ENCODE results near the gene FGGY. TPM values are rescaled to one million over a fixed set of nuclear protein-coding genes. Genes with fewer than 3 reads are reported as not detected.

The FGGY gene
- total and polyA plus RNA-seq, 4 donors = 5.3 to 25.1 (median 11.9) TPM

- 97% methylated on average over 3 of the region's 3 CpGs for WGBS, 2 donors
- no peaks in the 10 kb centered on the region for H3K4me1 ChIP-seq (ENCODE audit: control insufficient read depth in 1 of 2, insufficient read depth in 2 of 2, low read length in 2 of 2)
- intact Hi-C loops (cut with DNase I) = no loop called here
- H3K4me3 ChIP-seq (ENCODE audit: low read length in 2 of 2) = no peak overlapping the region
- no peaks in the 10 kb centered on the region for H3K36me3 ChIP-seq (ENCODE audit: control insufficient read depth in 1 of 2, insufficient read depth in 2 of 2, low read length in 1 of 2)
- no peak overlapping the region for H3K27ac ChIP-seq (ENCODE audit: low read depth in 1 of 2, low read length in 2 of 2)
- no peak for ATAC-seq (ENCODE audit: low FRiP score)
- DNase-seq = no peak
- H3K9me3 ChIP-seq (ENCODE audit: control insufficient read depth, low read length) = no peaks in the 10 kb centered on the region
- H3K27me3 ChIP-seq (ENCODE audit: control insufficient read depth in 1 of 2, insufficient read depth in 2 of 2, low read length in 1 of 2) = no peaks in the 10 kb centered on the region
These were observed 474.5 kb downstream of the FGGY start for GRCh38 chr1:59771361-59771760.

GRCh38 chr1:59775480-59775879 is 478.6 kb downstream of the FGGY start:
- Histone ChIP-seq H3K4me1 (ENCODE audit: control insufficient read depth in 1 of 2, insufficient read depth in 2 of 2, low read length in 2 of 2) (no peaks in the 10 kb centered on the region), H3K9me3 (ENCODE audit: control insufficient read depth, low read length) (no peaks in the 10 kb centered on the region), H3K36me3 (ENCODE audit: control insufficient read depth in 1 of 2, insufficient read depth in 2 of 2, low read length in 1 of 2) (no peaks in the 10 kb centered on the region), H3K4me3 (ENCODE audit: low read length in 2 of 2) (no peak overlapping the region), H3K27me3 (ENCODE audit: control insufficient read depth in 1 of 2, insufficient read depth in 2 of 2, low read length in 1 of 2) (no peaks in the 10 kb centered on the region), H3K27ac (ENCODE audit: low read depth in 1 of 2, low read length in 2 of 2) (no peak overlapping the region)
- no peak for ATAC-seq (ENCODE audit: low FRiP score)
- WGBS, 2 donors = 88 to 95% methylated on average over 4 of the region's 4 CpGs
- intact Hi-C loops (cut with DNase I) = no loop called here
- no peak for DNase-seq

- H3K4me3 ChIP-seq (ENCODE audit: low read length in 2 of 2) = no peak overlapping the region
- no peak overlapping the region for H3K27ac ChIP-seq (ENCODE audit: low read depth in 1 of 2, low read length in 2 of 2)
- H3K9me3 ChIP-seq (ENCODE audit: control insufficient read depth, low read length) = no peaks in the 10 kb centered on the region
- 50 to 55% methylated on average over 7 of the region's 7 CpGs for WGBS, 2 donors
- no peaks in the 10 kb centered on the region for H3K27me3 ChIP-seq (ENCODE audit: control insufficient read depth in 1 of 2, insufficient read depth in 2 of 2, low read length in 1 of 2)
- no peaks in the 10 kb centered on the region for H3K4me1 ChIP-seq (ENCODE audit: control insufficient read depth in 1 of 2, insufficient read depth in 2 of 2, low read length in 2 of 2)
- DNase-seq (no peak), ATAC-seq (ENCODE audit: low FRiP score) (no peak)
- intact Hi-C loops (cut with DNase I) = no loop called here
- no peaks in the 10 kb centered on the region for H3K36me3 ChIP-seq (ENCODE audit: control insufficient read depth in 1 of 2, insufficient read depth in 2 of 2, low read length in 1 of 2)
These were observed 480.3 kb downstream of the FGGY start for GRCh38 chr1:59776960-59777852.

GRCh38 chr1:59779949-59780348 is 483.1 kb downstream of the FGGY start:
- Histone ChIP-seq H3K4me3 (ENCODE audit: low read length in 2 of 2) (no peak overlapping the region), H3K27me3 (ENCODE audit: control insufficient read depth in 1 of 2, insufficient read depth in 2 of 2, low read length in 1 of 2) (no peaks in the 10 kb centered on the region), H3K36me3 (ENCODE audit: control insufficient read depth in 1 of 2, insufficient read depth in 2 of 2, low read length in 1 of 2) (no peaks in the 10 kb centered on the region), H3K27ac (ENCODE audit: low read depth in 1 of 2, low read length in 2 of 2) (no peak overlapping the region), H3K9me3 (ENCODE audit: control insufficient read depth, low read length) (no peaks in the 10 kb centered on the region), H3K4me1 (ENCODE audit: control insufficient read depth in 1 of 2, insufficient read depth in 2 of 2, low read length in 2 of 2) (no peaks in the 10 kb centered on the region)
- ATAC-seq (ENCODE audit: low FRiP score) = no peak
- intact Hi-C loops (cut with DNase I) = no loop called here
- no peak for DNase-seq
- WGBS, 2 donors = 74 to 78% methylated on average over 2 of the region's 2 CpGs

- ATAC-seq (ENCODE audit: low FRiP score) (no peak), DNase-seq (no peak)
- intact Hi-C loops (cut with DNase I) = no loop called here
- H3K4me1 ChIP-seq (ENCODE audit: control insufficient read depth in 1 of 2, insufficient read depth in 2 of 2, low read length in 2 of 2) = no peaks in the 10 kb centered on the region
- no peaks in the 10 kb centered on the region for H3K27me3 ChIP-seq (ENCODE audit: control insufficient read depth in 1 of 2, insufficient read depth in 2 of 2, low read length in 1 of 2)
- H3K27ac ChIP-seq (ENCODE audit: low read depth in 1 of 2, low read length in 2 of 2) = no peak overlapping the region
- H3K9me3 ChIP-seq (ENCODE audit: control insufficient read depth, low read length) = peaks cover 3% of the 10 kb centered on the region
- H3K36me3 ChIP-seq (ENCODE audit: control insufficient read depth in 1 of 2, insufficient read depth in 2 of 2, low read length in 1 of 2) = no peaks in the 10 kb centered on the region
- no peak overlapping the region for H3K4me3 ChIP-seq (ENCODE audit: low read length in 2 of 2)
These were observed 491.9 kb downstream of the FGGY start for GRCh38 chr1:59788825-59789224.

DNA sequence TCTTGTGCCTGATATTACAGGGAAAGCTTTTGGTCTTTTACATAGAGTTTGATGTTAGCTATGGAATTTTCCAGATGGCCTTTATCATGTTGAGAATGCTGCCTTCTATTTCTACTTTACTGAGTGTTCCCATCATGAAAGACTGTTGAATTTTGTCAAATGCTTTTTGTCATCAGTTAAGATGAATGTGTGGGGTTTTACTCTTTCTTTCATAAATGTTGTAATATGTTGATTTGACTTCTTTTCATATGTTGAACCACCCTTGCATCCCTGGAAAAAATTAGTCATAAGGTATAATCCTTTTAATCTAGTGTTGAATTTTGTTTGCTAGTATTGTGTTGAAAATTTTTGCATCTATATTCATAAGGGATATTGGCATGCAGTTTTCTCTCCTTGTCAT is 501.7 kb downstream of the FGGY start:
- DNase-seq (no peak), ATAC-seq (ENCODE audit: low FRiP score) (no peak)
- no peak overlapping the region for H3K27ac ChIP-seq (ENCODE audit: low read depth in 1 of 2, low read length in 2 of 2)
- no peaks in the 10 kb centered on the region for H3K27me3 ChIP-seq (ENCODE audit: control insufficient read depth in 1 of 2, insufficient read depth in 2 of 2, low read length in 1 of 2)
- H3K36me3 ChIP-seq (ENCODE audit: control insufficient read depth in 1 of 2, insufficient read depth in 2 of 2, low read length in 1 of 2) = no peaks in the 10 kb centered on the region
- H3K4me1 ChIP-seq (ENCODE audit: control insufficient read depth in 1 of 2, insufficient read depth in 2 of 2, low read length in 2 of 2) = no peaks in the 10 kb centered on the region
- H3K4me3 ChIP-seq (ENCODE audit: low read length in 2 of 2) = no peak overlapping the region
- H3K9me3 ChIP-seq (ENCODE audit: control insufficient read depth, low read length) = no peaks in the 10 kb centered on the region
- intact Hi-C loops (cut with DNase I) = no loop called here

GRCh38 chr1:59803458-59804038 is 506.7 kb downstream of the FGGY start:
- ATAC-seq (ENCODE audit: low FRiP score) = no peak
- Histone ChIP-seq H3K9me3 (ENCODE audit: control insufficient read depth, low read length) (no peaks in the 10 kb centered on the region), H3K27ac (ENCODE audit: low read depth in 1 of 2, low read length in 2 of 2) (no peak overlapping the region), H3K27me3 (ENCODE audit: control insufficient read depth in 1 of 2, insufficient read depth in 2 of 2, low read length in 1 of 2) (no peaks in the 10 kb centered on the region), H3K4me3 (ENCODE audit: low read length in 2 of 2) (no peak overlapping the region), H3K4me1 (ENCODE audit: control insufficient read depth in 1 of 2, insufficient read depth in 2 of 2, low read length in 2 of 2) (no peaks in the 10 kb centered on the region), H3K36me3 (ENCODE audit: control insufficient read depth in 1 of 2, insufficient read depth in 2 of 2, low read length in 1 of 2) (no peaks in the 10 kb centered on the region)
- intact Hi-C loops (cut with DNase I) = no loop called here
- no peak for DNase-seq
- WGBS, 2 donors = 65 to 69% methylated on average over 1 of the region's 1 CpG

DNA sequence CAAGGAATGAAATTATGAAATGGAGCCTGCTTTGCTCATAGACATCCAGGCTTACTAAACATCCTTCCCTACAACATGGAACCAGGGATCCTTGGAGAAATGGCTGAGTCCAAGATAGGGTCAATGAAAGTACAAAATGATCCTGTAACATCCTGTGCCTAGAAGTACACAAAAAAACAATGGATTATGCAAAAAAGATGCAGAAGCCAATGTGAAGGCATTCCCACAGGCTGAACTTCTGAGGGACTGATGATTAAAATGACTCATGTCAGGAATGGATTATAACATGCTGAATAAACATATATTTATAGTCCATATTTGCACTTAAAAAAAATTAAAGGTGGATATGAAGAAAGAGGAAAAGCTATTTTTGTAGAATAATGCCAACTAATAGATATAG is 507.4 kb downstream of the FGGY start:
- Histone ChIP-seq H3K9me3 (ENCODE audit: control insufficient read depth, low read length) (no peaks in the 10 kb centered on the region), H3K27me3 (ENCODE audit: control insufficient read depth in 1 of 2, insufficient read depth in 2 of 2, low read length in 1 of 2) (no peaks in the 10 kb centered on the region), H3K36me3 (ENCODE audit: control insufficient read depth in 1 of 2, insufficient read depth in 2 of 2, low read length in 1 of 2) (no peaks in the 10 kb centered on the region), H3K27ac (ENCODE audit: low read depth in 1 of 2, low read length in 2 of 2) (no peak overlapping the region), H3K4me3 (ENCODE audit: low read length in 2 of 2) (no peak overlapping the region), H3K4me1 (ENCODE audit: control insufficient read depth in 1 of 2, insufficient read depth in 2 of 2, low read length in 2 of 2) (no peaks in the 10 kb centered on the region)
- no peak for DNase-seq
- ATAC-seq (ENCODE audit: low FRiP score) = no peak
- intact Hi-C loops (cut with DNase I) = no loop called here

GRCh38 chr1:59805554-59805953 is 508.7 kb downstream of the FGGY start:
- intact Hi-C loops (cut with DNase I) = no loop called here
- ATAC-seq (ENCODE audit: low FRiP score) (no peak), DNase-seq (no peak)
- Histone ChIP-seq H3K36me3 (ENCODE audit: control insufficient read depth in 1 of 2, insufficient read depth in 2 of 2, low read length in 1 of 2) (no peaks in the 10 kb centered on the region), H3K4me3 (ENCODE audit: low read length in 2 of 2) (no peak overlapping the region), H3K27ac (ENCODE audit: low read depth in 1 of 2, low read length in 2 of 2) (no peak overlapping the region), H3K4me1 (ENCODE audit: control insufficient read depth in 1 of 2, insufficient read depth in 2 of 2, low read length in 2 of 2) (no peaks in the 10 kb centered on the region), H3K27me3 (ENCODE audit: control insufficient read depth in 1 of 2, insufficient read depth in 2 of 2, low read length in 1 of 2) (no peaks in the 10 kb centered on the region), H3K9me3 (ENCODE audit: control insufficient read depth, low read length) (peaks cover 4% of the 10 kb centered on the region)
